Body of pancreas (tissue), 4 donors: ENCODE results near the gene PRR14.

ENCODE experiments used
- CTCF ChIP-seq, 7 experiments: fragments of 450-650 bp in 4 of 7; fragments of 200-600 bp in 3 of 7; sonication (generic) in 3 of 7; IDR thresholded peaks; one replicate each; pipeline ENCODE4 v1.5.1; 2016 to 2019; ENCODE audit warnings: antibody characterized with exemption in 7 of 7
- POLR2A ChIP-seq, 3 donors: fragments of 450-650 bp; IDR thresholded peaks; one replicate each; pipeline ENCODE4 v1.6.1; 2016; ENCODE audit warnings: antibody characterized with exemption in 3 of 3, mild to moderate bottlenecking in 2 of 3

GRCh38 chr16:30619202-30619601 is 31.6 kb upstream of the PRR14 start:
- TF ChIP-seq CTCF (IDR thresholded peaks at IDR 0.05): no peak
- TF ChIP-seq POLR2A (IDR thresholded peaks at IDR 0.05): no peak
